ENCODE data around the gene ST6GALNAC4.
"Not testable (repeated sequence)": the region's sequence is repeated elsewhere in the genome, so short reads cannot be mapped to it uniquely, and the experiment has no call there.

ST6GALNAC4 gene

DNA sequence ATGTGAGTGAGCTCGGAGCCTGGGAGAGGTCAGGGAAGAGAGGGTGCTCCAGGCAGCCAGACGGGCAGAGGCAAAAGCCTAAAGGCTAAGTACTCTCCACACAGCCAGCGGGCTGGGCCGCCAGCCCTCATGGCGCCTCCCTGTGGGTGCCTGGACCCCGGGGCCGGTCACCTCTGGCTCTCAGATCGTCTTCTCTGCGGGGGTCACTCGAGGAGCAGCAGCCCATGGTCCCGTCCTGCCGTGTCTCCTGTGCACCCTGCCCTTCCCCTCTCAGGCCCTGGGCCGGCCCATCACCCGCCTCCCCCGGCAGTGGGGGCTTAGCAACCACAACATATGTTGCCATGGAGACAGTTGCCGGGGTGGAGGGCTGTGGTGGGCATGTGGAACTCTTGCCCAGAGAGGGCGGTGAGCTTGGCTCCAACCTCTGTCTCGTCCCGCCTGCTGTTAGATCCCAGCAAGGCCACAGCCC lies 43.6 kb downstream of the ST6GALNAC4 start:
- TF ChIP-seq, protein P1, sequence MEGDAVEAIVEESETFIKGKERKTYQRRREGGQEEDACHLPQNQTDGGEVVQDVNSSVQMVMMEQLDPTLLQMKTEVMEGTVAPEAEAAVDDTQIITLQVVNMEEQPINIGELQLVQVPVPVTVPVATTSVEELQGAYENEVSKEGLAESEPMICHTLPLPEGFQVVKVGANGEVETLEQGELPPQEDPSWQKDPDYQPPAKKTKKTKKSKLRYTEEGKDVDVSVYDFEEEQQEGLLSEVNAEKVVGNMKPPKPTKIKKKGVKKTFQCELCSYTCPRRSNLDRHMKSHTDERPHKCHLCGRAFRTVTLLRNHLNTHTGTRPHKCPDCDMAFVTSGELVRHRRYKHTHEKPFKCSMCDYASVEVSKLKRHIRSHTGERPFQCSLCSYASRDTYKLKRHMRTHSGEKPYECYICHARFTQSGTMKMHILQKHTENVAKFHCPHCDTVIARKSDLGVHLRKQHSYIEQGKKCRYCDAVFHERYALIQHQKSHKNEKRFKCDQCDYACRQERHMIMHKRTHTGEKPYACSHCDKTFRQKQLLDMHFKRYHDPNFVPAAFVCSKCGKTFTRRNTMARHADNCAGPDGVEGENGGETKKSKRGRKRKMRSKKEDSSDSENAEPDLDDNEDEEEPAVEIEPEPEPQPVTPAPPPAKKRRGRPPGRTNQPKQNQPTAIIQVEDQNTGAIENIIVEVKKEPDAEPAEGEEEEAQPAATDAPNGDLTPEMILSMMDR (IDR thresholded peaks at IDR 0.05; ENCODE audit: low read depth, low read length) = no peak

DNA sequence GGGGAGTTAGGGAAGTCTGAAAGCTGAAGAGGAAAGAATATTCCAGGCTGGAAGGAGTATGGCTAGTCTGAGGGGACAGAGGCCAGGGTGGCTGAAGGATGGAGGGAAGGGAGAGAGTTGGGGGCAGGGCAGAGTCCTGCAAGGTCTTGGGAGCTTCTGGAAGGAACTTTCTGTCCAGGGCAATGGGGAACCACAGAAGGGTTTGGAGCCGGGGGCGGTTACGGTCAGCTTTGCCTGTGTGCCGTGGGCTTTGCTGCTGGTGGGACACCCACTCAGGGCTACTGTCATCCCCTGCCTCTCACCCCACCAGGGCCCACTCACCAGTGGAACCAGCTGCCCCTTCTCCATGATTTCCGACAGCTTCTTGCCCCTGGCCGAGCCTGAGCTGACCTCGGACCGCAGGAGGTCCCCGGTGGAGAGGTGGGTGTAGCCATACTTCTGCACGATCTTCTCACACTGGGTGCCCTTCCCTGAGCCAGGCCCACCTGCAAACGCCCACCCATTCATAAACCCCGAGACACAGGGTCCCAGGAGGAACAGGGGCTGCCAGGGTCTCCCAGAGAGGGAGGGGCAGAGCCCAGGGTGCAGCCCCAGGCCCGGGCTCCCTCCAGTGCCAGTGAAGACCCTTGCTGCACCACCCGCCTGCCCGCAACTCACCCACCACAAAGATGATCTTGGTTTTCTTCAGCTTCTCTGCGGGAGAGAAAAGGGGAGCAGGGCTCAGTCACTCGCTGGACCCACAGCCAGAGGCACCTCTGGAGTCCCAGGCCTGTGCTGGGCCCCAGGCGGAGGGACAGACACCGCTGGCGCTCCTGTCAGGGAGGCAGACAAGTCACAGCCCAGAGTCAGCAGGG lies 44.2 kb downstream of the ST6GALNAC4 start:
- H3K4me3 ChIP-seq (ENCODE audit: low read depth, low read length) = no peak overlapping the region

More for the DNA sequence above, 43.6 kb downstream of the ST6GALNAC4 start:
- H3K4me3 ChIP-seq (ENCODE audit: low read depth, low read length) = no peak overlapping the region

DNA sequence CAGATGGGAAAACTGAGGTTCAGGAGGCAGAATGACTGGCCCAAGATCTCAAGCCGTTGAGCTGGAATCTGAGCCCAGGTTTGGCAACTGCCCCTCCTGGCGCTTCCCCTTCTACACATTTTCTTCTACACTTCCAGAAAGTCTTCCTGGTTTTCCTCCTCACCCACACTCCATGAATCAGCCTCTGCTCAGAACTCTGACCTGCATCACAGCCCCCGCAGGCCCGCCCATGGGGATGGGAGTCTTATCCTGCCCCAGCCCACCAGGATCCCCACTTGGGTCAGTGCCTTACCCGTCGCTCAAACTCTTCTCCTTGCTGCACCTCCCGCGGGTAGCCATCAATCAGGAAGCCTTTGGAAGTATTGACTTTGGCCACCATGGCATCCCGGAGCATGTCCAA lies 45.3 kb downstream of the ST6GALNAC4 start:
- H3K4me3 ChIP-seq (ENCODE audit: low read depth, low read length) = no peak overlapping the region
- TF ChIP-seq, protein P1 (IDR thresholded peaks at IDR 0.05; ENCODE audit: low read depth, low read length) = no peak

More for the DNA sequence above, 44.2 kb downstream of the ST6GALNAC4 start:
- TF ChIP-seq, protein P1 (IDR thresholded peaks at IDR 0.05; ENCODE audit: low read depth, low read length) = no peak

DNA sequence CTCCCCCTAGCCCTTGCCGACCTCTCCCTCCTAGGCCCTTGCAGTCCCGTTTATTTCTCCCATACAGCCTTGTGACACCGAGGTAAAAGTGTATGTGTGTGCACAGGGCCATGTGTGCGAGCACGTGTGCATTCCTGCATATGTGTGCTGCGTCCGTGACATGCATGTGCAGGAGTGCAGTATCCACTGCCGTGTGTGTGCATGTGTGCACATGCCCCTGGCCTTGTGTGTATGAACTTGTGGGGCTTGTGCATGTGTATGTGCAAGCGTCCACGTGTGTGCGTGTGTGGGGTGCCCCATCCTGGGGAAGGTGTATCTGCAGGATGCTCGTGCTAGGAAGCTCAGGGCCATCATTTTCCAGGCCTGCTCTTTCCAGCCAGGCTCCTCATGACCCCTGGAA lies 46.0 kb downstream of the ST6GALNAC4 start:
- TF ChIP-seq, protein P1 (IDR thresholded peaks at IDR 0.05; ENCODE audit: low read depth, low read length) = no peak
- H3K4me3 ChIP-seq (ENCODE audit: low read depth, low read length) = no peak overlapping the region

DNA sequence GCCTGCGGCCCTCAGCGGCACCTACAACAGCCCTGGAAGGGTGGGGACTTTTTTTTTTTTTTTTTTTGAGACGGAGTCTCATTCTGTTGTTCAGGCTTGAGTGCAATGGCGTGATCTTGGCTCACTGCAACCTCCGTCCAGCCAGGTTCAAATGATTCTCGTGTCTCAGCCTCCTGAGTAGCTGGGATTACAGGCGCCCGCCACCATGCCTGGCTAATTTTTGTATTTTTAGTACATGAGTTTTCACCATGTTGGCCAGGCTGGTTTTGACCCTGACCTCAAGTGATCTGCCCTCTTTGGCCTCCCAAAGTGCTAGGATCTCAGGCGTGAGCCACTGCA lies 46.7 kb downstream of the ST6GALNAC4 start:
- not testable (repeated sequence) for H3K4me3 ChIP-seq (ENCODE audit: low read depth, low read length)

DNA sequence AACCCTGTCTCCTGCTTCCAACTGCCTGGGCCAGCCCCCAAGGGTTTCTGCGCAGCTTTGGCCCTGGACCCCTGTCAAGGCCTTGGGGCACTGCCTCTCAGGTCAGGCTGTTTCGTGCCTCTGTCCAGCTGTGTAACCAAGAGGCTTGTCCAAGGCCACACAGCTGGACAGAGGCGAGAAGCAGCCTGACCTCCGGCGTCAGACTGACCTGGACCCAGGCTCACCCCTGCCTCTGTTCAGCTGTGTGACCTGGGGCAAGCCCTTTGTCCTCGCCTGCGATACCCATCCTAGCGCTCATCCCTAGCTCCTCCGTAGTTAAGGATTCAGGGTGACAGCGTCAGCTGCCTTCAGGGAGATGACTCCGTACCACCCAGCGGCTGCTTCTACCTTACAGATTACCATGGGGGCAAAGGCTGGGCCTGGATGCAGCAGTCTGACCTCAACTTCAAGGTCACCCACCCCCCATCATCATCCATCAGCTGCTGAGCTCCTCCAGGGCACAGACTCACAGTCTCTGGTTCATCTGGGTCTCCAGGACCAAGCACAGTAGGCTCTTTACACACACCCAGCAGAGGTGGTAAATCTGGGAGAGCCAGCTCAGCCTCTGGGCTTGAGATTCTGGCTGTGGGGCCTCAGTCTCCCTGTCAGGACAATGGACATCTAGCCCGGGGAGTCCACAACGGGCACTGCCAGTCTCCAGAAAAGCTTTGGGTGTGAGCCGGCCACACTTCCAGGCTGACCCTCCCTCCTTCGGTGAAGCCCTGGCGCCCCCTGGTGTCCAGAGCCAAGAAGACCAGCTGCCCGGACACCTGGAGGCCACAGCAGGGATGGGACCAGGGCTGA lies 47.3 kb downstream of the ST6GALNAC4 start:
- no peak overlapping the region for H3K4me3 ChIP-seq (ENCODE audit: low read depth, low read length)
- TF ChIP-seq, protein P1 (IDR thresholded peaks at IDR 0.05; ENCODE audit: low read depth, low read length) = peak; percentile 89

DNA sequence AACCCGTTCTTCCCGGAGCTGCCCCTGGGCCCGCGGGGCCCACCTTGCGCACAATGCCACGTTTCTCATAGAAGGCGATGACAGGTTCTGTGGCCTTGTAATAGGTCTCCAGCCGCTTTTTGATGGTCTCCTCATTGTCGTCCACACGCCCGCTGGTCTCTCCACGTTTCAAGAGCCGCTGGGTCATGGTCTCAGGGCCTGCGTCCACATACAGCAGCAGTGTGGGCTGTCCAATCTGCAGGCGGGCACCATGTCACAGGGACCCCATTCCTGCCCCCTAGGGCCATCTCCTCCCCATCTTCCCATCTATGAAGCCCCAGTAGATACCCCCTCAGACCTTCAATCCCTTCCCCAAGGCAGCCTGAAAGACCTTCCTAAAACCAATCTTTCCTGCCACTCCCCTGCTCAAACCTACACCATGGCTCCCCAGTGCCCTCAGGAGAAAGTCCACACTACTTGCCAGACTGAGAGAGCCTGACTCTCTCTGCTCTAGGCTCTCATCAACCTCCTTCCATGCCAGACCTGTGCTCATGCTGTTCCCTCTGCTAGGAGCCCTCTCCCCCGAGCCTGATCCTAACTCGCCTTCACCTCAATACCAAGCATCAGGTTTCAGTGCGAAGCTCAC lies 48.5 kb downstream of the ST6GALNAC4 start:
- TF ChIP-seq, protein P1 (IDR thresholded peaks at IDR 0.05; ENCODE audit: low read depth, low read length) = no peak
- no peak overlapping the region for H3K4me3 ChIP-seq (ENCODE audit: low read depth, low read length)
